ENCODE results near the gene KCNK1.
"Not testable (repeated sequence)": the region's sequence is repeated elsewhere in the genome, so short reads cannot be mapped to it uniquely, and the experiment has no call there.

KCNK1 gene

DNA sequence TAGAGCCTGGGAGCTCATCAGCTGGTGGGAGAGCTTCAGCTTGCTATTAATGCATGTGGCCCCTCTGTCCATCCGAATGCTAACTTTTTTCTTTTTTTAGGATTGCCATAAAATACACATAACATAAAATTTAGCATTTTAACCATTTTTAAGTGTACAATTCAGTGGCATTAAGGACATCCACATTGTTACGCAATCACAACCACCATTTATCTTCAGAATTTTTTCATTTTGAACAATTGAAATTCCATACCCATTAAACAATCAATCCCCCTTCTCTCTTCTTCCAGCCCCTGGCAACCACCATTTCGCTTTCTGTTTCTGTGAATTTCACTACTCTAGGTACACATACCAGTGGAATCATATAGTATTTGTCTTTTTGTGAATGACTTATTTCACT lies 4.9 kb upstream of the KCNK1 start:
- DNase-seq, result no peak

- DNase-seq, result no peak
These were observed 4.0 kb upstream of the KCNK1 start for GRCh38 chr1:233609926-233610325.

DNA sequence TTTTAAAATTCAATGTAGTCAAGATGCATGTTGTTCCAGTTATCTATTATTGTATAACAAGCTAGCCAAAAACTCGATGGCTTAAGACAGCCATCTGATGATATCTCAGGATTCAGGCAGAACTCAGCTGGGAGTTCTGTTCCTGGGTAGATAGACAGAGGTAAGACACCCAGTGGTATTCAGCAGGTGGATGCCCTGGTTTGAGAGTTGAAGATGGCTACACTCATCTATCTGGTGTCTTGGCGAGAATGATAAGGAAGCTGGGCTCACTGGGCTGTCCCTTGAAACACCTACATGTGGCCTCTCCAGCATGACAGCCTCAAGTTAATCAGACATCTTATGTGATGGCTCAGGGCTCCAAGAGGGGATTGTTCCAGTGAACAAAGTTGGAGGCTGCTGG lies 3.3 kb upstream of the KCNK1 start:
- no peak for DNase-seq

GRCh38 chr1:233611363-233611762 lies 2.5 kb upstream of the KCNK1 start:
- DNase-seq, result not testable (repeated sequence)

DNA sequence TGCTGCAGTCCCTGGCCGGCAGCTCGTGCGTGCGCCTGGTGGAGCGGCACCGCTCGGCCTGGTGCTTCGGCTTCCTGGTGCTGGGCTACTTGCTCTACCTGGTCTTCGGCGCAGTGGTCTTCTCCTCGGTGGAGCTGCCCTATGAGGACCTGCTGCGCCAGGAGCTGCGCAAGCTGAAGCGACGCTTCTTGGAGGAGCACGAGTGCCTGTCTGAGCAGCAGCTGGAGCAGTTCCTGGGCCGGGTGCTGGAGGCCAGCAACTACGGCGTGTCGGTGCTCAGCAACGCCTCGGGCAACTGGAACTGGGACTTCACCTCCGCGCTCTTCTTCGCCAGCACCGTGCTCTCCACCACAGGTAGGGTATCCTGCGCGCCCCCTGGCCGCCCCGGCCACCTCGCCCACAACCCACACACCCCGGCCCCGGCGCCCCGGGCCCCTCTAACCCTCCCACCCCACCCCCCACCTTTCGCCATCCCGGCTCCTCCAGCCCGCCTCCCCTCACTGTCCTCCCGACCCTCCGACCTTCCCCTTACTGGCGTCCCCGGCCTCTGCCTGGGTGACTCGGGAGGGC lies 352 bp downstream of the KCNK1 start:
- DNase-seq, result peak; percentile 1

- no peak for DNase-seq
These were observed 1.0 kb downstream of the KCNK1 start for GRCh38 chr1:233614743-233615521.

GRCh38 chr1:233615571-233615970 lies 1.7 kb downstream of the KCNK1 start:
- DNase-seq, result no peak

GRCh38 chr1:233617025-233617424 lies 3.1 kb downstream of the KCNK1 start:
- DNase-seq, result no peak

DNA sequence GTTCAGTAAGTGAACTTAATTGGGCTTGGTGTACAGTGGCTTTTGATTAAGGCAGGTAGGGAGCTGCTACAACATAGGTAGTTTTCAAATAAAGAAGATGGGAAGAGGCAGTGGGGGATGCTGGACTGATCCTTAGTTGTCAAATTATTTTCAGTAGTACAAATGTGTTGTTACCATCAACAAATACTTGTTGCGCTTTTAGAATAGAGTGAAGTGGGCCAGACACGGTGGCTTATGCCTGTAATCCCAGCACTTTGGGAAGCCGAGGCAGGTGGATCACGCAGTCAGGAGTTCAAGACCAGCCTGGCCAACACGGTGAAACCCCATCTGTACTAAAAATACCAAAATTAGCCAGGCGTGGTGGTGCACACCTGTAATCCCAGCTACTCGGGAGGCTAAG lies 5.5 kb downstream of the KCNK1 start:
- DNase-seq, result not testable (repeated sequence)

DNA sequence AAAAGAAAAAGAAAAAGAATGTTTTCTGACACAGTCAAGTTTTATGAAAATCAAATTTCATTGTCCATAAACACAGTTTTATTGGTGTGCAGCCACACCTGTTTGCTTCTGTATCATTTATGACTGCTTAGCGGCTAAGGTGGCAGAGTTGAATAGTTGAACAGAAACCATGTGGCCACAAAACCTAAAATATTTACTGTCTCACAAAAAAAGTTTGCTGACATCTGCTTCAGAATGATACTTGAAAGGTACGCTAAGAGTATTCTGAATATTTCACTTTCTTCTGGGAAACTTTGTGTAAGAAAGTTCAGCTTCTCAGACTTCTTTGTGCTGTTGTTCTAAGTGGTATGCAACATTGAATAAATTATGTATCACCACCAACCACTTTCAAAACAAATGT lies 6.2 kb downstream of the KCNK1 start:
- no peak for DNase-seq

- DNase-seq, result no peak
These were observed 8.0 kb downstream of the KCNK1 start for GRCh38 chr1:233621923-233622322.

DNA sequence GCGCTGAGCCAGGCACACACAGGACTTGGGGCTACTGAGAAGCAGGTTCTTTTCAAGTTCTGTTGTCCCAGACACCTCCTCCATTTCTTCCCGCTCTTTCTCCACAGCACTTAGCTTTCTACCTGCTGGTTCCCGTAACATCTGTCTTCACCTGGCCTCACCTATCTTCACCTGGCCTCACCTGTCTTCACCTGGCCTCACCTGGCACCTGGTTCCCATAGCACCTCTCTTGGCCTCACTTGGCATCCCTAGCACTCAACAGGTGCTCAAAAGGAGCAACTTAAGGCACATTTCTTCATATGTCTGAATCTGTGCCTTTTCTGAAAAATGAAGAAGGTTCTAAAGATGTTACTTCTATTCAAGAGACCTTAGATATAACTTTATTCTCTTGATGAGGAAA lies 10.4 kb downstream of the KCNK1 start:
- DNase-seq, result no peak

- DNase-seq, result no peak
These were observed 11.2 kb downstream of the KCNK1 start for GRCh38 chr1:233625087-233625486.

GRCh38 chr1:233625510-233625981 lies 11.6 kb downstream of the KCNK1 start:
- no peak for DNase-seq

GRCh38 chr1:233627376-233627775 lies 13.5 kb downstream of the KCNK1 start:
- DNase-seq, result no peak

DNA sequence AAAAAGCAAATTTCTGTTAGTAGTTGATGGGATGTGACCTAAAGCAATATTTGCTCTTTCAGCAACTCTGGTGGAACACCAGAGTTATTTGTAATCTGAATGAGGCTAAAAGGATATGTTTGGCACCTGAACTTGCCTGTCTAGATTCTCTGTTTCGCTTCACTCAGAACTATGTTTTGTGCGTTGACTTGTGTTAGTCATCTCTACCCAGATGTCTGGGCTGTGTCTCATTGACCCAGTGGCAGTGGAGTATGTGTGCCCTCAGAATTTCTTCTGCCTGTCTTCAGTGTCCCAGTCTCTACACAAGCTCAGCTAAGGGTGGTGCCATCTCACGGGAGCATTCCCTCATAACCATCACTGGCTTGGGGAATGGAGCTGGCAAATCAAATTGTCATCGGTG lies 13.9 kb downstream of the KCNK1 start:
- DNase-seq, result no peak

DNA sequence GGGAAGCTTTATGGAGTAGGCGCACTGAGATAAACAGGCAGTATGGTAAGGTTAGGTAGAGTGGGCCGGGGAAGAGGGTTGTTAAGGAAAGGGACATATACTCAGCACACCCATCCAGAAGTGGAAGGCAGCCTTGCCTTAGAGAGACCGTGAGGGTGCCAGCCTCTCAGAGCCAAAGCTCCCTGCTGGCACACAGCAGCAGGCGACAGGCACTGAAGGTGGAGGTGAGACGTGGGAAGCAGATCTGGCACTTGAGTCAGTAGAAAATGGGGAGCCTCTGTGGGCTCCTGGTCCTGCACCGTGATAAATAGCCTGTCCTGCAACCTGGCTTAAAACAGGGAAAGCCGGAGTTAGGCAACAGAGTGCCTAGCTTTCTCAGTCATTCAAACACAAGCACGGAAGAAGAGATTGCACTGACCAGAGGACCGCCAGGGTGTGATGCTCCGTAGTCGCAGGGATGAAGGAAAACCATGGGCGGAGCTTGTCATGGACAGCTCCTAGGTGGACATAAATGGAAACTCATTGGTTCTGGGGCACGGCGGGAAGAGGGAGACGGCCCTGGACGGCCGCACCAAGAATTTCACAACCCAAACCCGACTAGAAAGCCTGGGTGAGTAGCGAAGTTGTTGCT lies 15.5 kb downstream of the KCNK1 start:
- DNase-seq, result no peak

- no peak for DNase-seq
These were observed 18.0 kb downstream of the KCNK1 start for GRCh38 chr1:233631810-233632405.

GRCh38 chr1:233632436-233632835 lies 18.5 kb downstream of the KCNK1 start:
- DNase-seq, result no peak

DNA sequence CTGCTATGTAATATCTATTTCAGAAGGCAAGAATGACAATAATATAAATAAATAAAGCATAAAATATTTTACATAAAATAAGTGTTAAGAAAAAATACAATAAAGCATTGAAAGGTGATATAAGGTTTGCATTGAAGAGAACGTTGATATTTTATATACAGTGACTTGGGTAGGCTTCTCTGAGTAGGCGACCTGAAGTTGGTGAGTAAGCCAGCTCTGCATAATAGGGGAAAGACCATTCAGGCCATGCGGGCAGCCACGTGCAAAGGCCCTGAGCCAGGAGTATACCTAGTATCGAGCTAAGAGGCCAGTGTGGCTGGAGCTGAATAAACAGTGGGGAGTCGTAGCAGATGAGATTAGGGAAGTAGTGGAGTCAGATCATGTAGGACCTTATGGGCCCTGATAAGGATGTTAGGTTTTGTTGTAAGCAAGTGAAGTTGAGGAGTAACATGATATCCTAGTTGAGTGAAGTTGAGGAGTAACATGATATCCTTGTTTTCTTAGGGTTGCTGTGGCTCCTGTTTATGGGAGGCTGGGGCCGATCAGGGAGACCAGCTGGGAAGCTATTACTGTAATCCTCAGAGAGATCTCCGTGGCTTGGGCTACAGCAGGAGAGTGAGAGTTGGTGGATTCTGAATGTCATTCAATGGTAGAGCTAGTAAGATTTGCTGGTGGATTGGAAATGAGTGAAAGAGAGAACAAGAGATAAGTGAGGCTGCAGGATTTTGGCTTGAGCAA lies 22.0 kb downstream of the KCNK1 start:
- DNase-seq, result no peak

DNA sequence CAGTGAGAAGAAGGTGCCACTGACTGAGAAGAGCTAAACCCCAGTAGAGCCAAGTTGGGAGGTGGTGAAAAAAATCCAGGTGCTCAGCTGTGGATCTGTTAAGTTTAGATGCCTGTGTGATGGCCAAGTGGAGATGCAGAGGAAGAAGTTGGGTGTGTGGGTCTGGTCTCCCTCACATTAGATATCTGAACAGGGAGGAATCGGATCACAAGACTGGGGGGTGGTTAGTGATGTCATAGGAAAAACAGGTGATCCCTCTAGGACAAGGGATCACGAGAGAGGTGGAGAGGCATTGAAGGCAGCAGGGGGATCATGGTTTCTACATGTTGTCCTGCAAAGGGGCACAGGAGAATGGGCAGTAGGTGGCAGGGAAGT lies 22.6 kb downstream of the KCNK1 start:
- no peak for DNase-seq

GRCh38 chr1:233638513-233638912 lies 24.6 kb downstream of the KCNK1 start:
- DNase-seq, result no peak

GRCh38 chr1:233639611-233640010 lies 25.7 kb downstream of the KCNK1 start:
- DNase-seq, result no peak
